Testis (tissue), 3 donors: ENCODE data around the gene CAPN5. TPM values are rescaled to one million over a fixed set of nuclear protein-coding genes. Genes with fewer than 3 reads are reported as not detected.

ENCODE experiments used
- DNase-seq: peaks from one replicate; pipeline ENCODE4 v3.0.0-alpha.2; 2019
- H3K27ac ChIP-seq, 2 donors: fragments of 200-600 bp; sonication (generic); one replicate each; pipeline ENCODE4 v1.5.1; 2019
- H3K27me3 ChIP-seq: fragments of 200-600 bp; sonication (generic); one replicate; pipeline ENCODE4 v1.5.1; 2019
- H3K36me3 ChIP-seq: fragments of 200-600 bp; sonication (generic); one replicate; pipeline ENCODE4 v1.5.1; 2017; ENCODE audit warnings: low read depth; ENCODE audit errors: missing control alignments
- H3K4me1 ChIP-seq: fragments of 200-600 bp; sonication (generic); one replicate; pipeline ENCODE4 v1.5.1; 2019
- H3K4me3 ChIP-seq, 2 donors: fragments of 200-600 bp; sonication (generic); one replicate each; pipeline ENCODE4 v1.5.1; 2017 to 2019
- H3K9me3 ChIP-seq: fragments of 200-600 bp; sonication (generic); one replicate; pipeline ENCODE4 v1.5.1; 2017
- POLR2A ChIP-seq: fragments of 450-650 bp; IDR thresholded peaks from one replicate; pipeline ENCODE4 v1.6.1; 2017; ENCODE audit warnings: antibody characterized with exemption, mild to moderate bottlenecking, moderate library complexity
- WGBS, 2 donors: methylation state at CpG; one replicate each; pipeline ENCODE4 v1.1.5; 2018; 5-methylcytosine and 5-hydroxymethylcytosine counted together
- intact Hi-C: fragments of 100-400 bp; cut with DNase I; formaldehyde crosslinking; loops from one replicate; pipeline ENCODE4 v1.15.1; 2023; ENCODE audit warnings: low total_unique reads
- polyA plus RNA-seq: library from polyadenylated mRNA; stranded (reverse); fragments of 350-450 nt; fragmentation: Illumina TruSeq; extraction: RNeasy Lipid Tissue Mini Kit (QIAGEN cat#74804); gene quantifications from one replicate; pipeline ENCODE4 v1.2.3, GENCODE V29; 2014; ENCODE audit warnings: low read depth, low replicate concordance; ENCODE audit not compliant: insufficient read depth
- total RNA-seq, 2 donors: library from RNA; depleted of rRNA; stranded (reverse); fragments of >200 nt; gene quantifications; one replicate each; pipeline ENCODE4 v1.2.3, GENCODE V29; 2016
- TF ChIP-seq, protein P1 (sequence below), 3 experiments: fragments of 450-650 bp in 2 of 3; fragments of 200-600 bp in 1 of 3; sonication (generic) in 1 of 3; IDR thresholded peaks; one replicate each; pipeline ENCODE4 v1.5.1; 2016 to 2019; ENCODE audit warnings: antibody characterized with exemption in 3 of 3, mild to moderate bottlenecking in 2 of 3, moderate library complexity in 1 of 3

The CAPN5 gene
- total and polyA plus RNA-seq, 3 donors from 2014 or later: 62.3 to 116 (median 102) TPM

GRCh38 chr11:77171885-77172665 is 105.3 kb downstream of the CAPN5 start:
- WGBS, 2 donors: 84 to 89% methylated on average over 11 to 20 of the region's 20 CpGs
- H3K36me3 ChIP-seq: no peaks in the 10 kb centered on the region
- H3K27me3 ChIP-seq: no peaks in the 10 kb centered on the region
- no peak overlapping the region for H3K27ac ChIP-seq
- no peak overlapping the region for H3K4me3 ChIP-seq
- no peaks in the 10 kb centered on the region for H3K9me3 ChIP-seq
- intact Hi-C loops: no loop called here
- TF ChIP-seq, protein P1, sequence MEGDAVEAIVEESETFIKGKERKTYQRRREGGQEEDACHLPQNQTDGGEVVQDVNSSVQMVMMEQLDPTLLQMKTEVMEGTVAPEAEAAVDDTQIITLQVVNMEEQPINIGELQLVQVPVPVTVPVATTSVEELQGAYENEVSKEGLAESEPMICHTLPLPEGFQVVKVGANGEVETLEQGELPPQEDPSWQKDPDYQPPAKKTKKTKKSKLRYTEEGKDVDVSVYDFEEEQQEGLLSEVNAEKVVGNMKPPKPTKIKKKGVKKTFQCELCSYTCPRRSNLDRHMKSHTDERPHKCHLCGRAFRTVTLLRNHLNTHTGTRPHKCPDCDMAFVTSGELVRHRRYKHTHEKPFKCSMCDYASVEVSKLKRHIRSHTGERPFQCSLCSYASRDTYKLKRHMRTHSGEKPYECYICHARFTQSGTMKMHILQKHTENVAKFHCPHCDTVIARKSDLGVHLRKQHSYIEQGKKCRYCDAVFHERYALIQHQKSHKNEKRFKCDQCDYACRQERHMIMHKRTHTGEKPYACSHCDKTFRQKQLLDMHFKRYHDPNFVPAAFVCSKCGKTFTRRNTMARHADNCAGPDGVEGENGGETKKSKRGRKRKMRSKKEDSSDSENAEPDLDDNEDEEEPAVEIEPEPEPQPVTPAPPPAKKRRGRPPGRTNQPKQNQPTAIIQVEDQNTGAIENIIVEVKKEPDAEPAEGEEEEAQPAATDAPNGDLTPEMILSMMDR (IDR thresholded peaks at IDR 0.05): no peak
- TF ChIP-seq POLR2A: no peak
- no peak for DNase-seq
- H3K4me1 ChIP-seq: peaks cover 6% of the 10 kb centered on the region

DNA sequence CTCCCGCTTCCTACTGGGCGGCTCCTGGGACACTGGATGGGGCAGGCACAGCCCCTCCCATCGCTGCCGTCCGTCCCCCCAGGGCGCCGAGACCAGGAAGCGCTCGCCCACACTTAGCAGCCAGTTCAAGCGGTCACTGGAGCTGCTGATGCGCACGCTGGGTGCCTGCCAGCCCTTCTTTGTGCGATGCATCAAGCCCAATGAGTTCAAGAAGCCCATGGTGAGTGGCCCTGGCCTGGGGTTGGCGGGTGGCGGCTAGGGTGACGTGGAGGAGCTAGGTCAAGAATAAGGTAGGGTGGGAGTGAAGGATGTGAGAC is 105.9 kb downstream of the CAPN5 start:
- no peak for DNase-seq
- intact Hi-C loops: no loop called here
- WGBS, 2 donors: 78 to 84% methylated on average over 16 of the region's 16 CpGs
- H3K4me3 ChIP-seq: no peak overlapping the region
- no peaks in the 10 kb centered on the region for H3K27me3 ChIP-seq
- TF ChIP-seq POLR2A: no peak
- TF ChIP-seq, protein P1 (IDR thresholded peaks at IDR 0.05): no peak
- no peaks in the 10 kb centered on the region for H3K36me3 ChIP-seq
- H3K27ac ChIP-seq: no peak overlapping the region
- no peaks in the 10 kb centered on the region for H3K9me3 ChIP-seq
- peaks cover 6% of the 10 kb centered on the region for H3K4me1 ChIP-seq

GRCh38 chr11:77173494-77173893 is 106.7 kb downstream of the CAPN5 start:
- Histone ChIP-seq H3K4me3 (no peak overlapping the region), H3K9me3 (no peaks in the 10 kb centered on the region), H3K4me1 (peaks cover 6% of the 10 kb centered on the region), H3K27me3 (no peaks in the 10 kb centered on the region), H3K27ac (no peak overlapping the region), H3K36me3 (no peaks in the 10 kb centered on the region)
- no peak for TF ChIP-seq POLR2A
- intact Hi-C loops: no loop called here
- DNase-seq: no peak
- 77 to 81% methylated on average over 7 to 10 of the region's 10 CpGs for WGBS, 2 donors

DNA sequence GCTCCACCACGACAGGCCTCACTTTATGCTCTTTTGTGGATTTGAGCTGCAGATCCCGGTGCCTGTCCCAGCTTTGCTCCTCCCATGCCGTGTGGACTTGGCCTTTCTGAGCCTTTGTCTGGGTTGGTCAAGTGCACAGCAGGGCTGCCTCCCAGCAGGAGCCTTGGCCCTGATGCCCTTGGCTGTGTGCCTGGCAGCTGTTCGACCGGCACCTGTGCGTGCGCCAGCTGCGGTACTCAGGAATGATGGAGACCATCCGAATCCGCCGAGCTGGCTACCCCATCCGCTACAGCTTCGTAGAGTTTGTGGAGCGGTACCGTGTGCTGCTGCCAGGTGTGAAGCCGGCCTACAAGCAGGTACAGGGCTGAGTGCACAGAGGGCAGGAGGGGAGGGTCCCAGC is 107.8 kb downstream of the CAPN5 start:
- 73 to 92% methylated on average over 16 of the region's 16 CpGs for WGBS, 2 donors
- no peak overlapping the region for H3K4me3 ChIP-seq
- DNase-seq: no peak
- H3K27ac ChIP-seq: no peak overlapping the region
- TF ChIP-seq, protein P1 (IDR thresholded peaks at IDR 0.05): no peak
- TF ChIP-seq POLR2A: no peak
- no peaks in the 10 kb centered on the region for H3K36me3 ChIP-seq
- peaks cover 6% of the 10 kb centered on the region for H3K4me1 ChIP-seq
- no peaks in the 10 kb centered on the region for H3K27me3 ChIP-seq
- no peaks in the 10 kb centered on the region for H3K9me3 ChIP-seq
- intact Hi-C loops: no loop called here

GRCh38 chr11:77175021-77175842 is 108.5 kb downstream of the CAPN5 start:
- Histone ChIP-seq H3K27me3 (no peaks in the 10 kb centered on the region), H3K4me3 (no peak overlapping the region), H3K9me3 (no peaks in the 10 kb centered on the region), H3K27ac (no peak overlapping the region), H3K4me1 (peaks cover 6% of the 10 kb centered on the region), H3K36me3 (no peaks in the 10 kb centered on the region)
- 82 to 90% methylated on average over 14 to 15 of the region's 15 CpGs for WGBS, 2 donors
- intact Hi-C loops: no loop called here
- no peak for DNase-seq
- TF ChIP-seq, protein P1 (IDR thresholded peaks at IDR 0.05): no peak
- TF ChIP-seq POLR2A: no peak
